ENCODE measurements around the gene NPTN.

The NPTN gene

GRCh38 chr15:73633111-73633990, at the start of gene NPTN:
TSS of gene NPTN (minus strand) at chr15:73633389. CDS start at chr15:73633215, 174 bp downstream.
- DNase-seq (ENCODE audit: low read depth), result peak; percentile 99

DNA sequence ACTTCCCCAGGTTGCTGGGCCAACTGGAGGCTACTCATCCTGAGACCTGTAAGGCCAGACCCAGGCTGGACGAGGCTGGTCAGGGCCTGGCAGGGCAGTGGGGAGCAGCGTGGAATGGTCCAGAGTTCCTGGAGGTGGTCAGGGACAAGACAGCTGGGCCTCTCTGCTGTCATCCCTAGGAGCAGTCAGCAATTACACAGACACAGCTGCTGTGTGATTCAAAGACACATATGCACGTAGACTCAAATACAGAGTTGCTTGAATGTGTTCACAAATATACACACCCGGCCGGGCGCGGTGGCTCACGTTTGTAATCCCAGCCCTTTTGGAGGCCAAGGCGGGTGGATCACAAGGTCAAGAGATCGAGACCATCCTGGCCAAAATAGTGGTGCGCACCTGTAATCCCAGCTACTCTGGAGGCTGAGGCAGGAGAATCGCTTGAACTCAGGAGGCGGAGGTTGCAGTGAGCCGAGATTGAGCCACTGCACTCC, 49.5 kb upstream of the NPTN start:
- no peak for DNase-seq (ENCODE audit: low read depth)

DNA sequence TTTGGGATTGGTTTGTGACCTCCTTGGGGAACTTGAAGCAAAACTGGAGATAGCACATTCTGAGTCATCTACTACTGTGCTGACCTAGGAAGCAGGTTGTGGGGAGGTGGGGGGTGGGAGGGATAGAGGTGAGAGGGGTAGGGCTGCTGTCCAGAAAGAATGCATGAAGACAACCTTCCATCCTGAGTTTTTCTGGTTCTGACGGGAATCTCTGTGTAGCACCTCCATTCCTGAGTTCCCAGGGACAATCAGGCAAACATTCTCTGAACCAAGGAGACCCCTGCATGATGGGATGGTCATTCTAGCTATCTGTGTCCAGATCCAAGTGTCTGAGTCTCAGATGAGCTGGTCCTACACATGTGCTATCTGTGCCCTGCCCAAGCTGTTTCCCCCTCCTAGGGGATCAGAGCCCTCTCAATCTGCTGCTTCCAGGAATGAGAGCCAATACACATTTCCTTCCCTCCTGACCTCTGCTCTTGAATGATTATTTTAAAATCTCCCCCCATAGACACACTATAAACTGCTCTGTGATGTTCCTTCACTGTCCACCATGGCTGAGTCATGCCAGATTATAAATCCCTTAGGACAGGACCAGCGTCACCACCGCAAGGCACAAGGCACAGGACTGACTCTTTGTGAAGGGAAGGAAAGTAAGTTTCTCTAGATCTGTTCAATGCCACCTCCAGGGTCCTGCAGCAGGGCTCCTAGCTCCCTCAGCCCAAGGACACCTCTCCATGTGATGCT, 48.8 kb upstream of the NPTN start:
- no peak for DNase-seq (ENCODE audit: low read depth)

DNA sequence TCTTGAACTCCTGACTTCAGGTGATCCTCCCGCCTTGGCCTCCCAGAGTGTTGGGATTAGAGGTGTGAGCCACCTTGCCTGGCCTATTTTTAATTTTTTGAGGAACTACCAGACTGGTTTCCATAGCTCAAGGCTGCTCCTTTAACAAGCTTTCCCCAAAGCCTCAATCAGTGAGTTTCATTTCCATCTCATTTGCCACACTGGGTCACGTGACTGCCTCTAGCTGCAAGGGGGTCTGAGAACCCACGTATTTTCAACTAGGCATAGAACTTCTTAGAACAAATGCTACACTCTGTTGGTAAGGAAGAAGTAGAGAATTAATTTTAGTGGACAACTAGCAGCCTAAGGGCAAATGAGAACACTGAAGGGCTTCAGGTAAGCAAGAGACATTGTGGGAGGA, 47.9 kb upstream of the NPTN start:
- no peak for DNase-seq (ENCODE audit: low read depth)

DNA sequence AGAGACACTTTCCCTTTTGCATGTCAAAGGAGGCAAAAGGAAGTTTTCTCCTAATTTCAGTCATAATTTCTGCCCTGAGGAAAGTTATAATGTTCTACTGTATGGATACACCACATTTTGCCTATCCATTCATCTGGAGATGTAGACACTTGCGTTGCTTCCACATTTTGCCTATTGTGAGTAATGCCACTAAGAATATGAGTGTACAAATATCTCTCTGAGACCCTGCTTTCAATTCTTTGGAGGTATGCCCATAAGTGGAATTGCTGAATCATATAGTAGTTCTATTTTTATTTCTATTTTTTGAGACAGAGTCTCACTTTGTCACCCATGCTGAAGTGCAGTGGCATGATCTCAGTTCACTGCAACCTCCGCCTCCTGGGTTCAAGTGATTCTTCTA, 47.4 kb upstream of the NPTN start:
- DNase-seq (ENCODE audit: low read depth), result no peak

- no peak for DNase-seq (ENCODE audit: low read depth)
Observed at GRCh38 chr15:73679964-73680363, 46.8 kb upstream of the NPTN start.

DNA sequence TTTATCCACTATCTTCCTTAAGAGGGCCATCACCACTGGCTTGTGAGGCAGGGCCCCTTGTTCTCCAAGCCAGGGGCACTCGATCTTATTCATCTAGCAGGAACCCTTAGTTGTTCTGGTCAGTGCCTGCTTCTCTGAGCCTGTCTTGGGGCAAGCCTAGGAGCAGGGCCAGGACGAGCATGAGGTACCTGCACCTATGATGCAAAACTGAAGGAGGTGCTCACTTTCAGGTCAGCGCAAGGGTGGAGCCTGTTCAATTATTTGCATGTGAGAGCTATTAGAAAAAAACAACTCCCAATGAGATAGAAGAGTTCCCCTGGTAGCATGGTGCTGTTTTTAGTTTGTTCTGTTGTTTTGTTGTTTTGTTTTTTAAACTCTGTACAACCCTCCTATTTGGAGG, 46.0 kb upstream of the NPTN start:
- no peak for DNase-seq (ENCODE audit: low read depth)

- no peak for DNase-seq (ENCODE audit: low read depth)
Observed at GRCh38 chr15:73678498-73678897, 45.3 kb upstream of the NPTN start.

GRCh38 chr15:73677733-73678132, 44.5 kb upstream of the NPTN start:
- no peak for DNase-seq (ENCODE audit: low read depth)

DNA sequence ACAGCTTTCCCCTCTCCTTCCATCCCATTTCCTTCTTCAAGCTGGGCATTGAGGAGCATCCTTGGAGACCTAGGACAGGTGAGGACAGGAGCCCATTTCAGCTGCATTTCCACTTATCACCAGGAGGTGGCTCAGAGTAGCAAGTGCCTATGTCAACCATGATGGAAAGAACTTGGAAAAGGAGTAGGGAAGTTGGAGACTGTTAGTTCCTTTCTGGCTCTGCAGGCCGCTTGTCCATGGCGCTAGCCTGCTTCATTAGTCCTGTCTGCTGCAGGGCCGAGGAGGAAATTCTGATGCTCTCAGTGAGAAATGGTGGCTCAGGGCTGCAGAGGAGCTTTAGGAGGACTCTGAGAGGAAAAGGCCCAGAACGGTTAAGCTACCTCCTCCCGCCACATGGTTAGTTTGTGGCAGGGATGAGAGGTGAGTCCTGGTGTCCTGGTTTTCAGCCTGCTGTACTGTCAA, 44.0 kb upstream of the NPTN start:
- DNase-seq (ENCODE audit: low read depth), result peak; percentile 60

GRCh38 chr15:73674587-73674986, 41.4 kb upstream of the NPTN start:
- no peak for DNase-seq (ENCODE audit: low read depth)

GRCh38 chr15:73660455-73660854, 27.3 kb upstream of the NPTN start:
- no peak for DNase-seq (ENCODE audit: low read depth)

DNA sequence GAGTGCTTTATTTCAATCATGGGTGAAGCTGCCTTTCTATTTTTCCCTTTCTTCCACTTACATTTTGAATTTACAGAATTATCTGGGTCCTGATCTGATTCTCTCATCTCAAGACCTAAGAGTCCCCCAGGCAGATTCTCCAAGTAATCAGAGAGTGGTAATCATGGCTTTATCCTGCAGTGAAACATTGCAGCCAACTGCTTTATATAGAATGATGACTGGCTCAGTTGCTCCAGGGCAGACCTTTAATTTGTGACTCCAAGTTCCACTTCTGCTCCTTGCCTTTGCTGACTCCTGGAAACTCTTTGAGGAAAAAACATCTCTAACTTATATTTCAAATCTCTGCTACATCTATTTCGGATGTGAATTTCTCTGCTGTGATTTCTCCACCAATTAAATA, 25.5 kb upstream of the NPTN start:
- DNase-seq (ENCODE audit: low read depth), result no peak

DNA sequence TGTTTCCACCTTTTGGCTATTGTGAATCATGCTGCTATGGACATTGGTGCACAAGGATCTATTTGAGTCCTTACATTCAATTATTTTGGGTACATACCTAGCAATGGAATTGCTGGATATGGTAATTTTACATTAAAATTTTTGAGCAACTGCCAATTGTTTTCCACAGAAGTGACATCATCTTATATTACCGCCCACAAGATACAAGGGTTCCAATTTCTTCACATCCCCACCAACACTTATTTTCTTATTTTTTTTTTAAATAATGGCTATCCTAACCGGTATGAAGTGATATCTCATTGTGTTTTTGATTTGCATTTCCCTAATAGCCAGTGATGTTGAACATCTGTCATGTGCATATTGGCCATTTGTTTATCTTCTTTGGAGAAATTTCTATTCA, 22.5 kb upstream of the NPTN start:
- DNase-seq (ENCODE audit: low read depth), result no peak

- no peak for DNase-seq (ENCODE audit: low read depth)
Observed at GRCh38 chr15:73654659-73655058, 21.5 kb upstream of the NPTN start.

DNA sequence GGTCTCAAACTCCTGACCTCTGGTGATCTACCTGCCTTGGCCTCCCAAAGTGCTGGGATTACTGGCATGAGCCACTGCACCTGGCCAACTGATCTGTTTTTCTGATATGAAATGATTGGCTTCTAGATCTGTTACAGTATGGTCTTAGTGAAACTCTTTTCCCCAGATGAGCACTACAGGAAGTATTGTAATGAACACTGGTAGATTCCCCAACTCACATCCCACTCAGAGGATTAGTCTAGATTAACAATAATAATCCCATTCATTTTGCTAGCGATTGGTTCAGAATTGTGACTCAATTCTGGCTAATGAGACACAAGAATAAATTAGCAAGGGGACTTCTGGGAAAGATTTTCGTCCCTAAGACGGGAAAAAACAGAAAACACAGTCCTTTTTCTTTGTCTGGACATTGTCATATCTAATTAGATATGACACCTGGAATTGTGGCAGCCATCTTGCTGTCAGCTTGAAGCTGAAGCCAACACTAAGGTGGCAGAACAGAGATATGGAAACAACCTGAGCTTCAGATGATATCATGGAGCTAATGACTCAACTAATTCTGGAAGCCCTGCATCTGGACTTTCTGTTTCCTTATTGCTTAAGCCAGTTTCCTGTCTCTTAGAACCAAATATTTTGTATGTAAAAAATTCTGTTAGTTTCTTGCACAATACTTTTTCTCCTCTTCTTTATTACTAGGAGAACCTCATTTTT, 17.4 kb upstream of the NPTN start:
- peak; percentile 91 for DNase-seq (ENCODE audit: low read depth)

DNA sequence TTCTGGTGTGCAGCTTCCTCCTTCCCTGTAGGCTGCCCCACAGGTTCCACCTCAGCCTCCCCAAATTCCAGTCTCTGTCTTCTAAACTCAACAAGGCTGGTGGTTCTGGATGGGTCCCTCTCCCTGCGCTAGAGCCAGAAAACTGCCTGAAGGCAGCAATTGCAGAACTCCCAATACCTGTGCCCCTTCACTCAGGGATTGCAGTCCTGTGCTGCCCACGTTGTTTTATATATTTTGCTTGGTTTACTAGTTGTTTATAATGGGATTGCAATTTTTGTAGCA, 14.8 kb upstream of the NPTN start:
- DNase-seq (ENCODE audit: low read depth), result no peak

GRCh38 chr15:73647259-73648013, 14.2 kb upstream of the NPTN start:
- peak; percentile 26 for DNase-seq (ENCODE audit: low read depth)

GRCh38 chr15:73639464-73639863, 6.3 kb upstream of the NPTN start:
- DNase-seq (ENCODE audit: low read depth), result peak; percentile 47

DNA sequence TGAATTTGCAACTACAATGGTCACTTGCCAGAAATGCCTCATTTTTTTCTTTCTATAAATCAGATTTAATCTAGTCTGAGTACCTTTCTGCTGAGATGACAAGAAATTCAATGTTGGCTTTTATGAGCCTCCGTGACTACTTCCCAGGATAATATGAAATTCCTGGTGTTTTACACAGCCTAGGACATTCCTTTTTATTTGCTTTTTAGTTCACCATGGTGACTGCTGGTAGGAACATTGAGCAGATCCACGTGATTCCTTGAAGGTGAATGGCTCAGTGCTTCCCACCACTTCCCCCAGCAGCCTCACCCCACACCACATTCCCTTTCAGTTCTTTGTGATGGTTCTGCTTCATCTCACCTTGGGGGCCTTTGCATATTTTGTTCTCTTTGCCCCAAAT, 4.3 kb upstream of the NPTN start:
- DNase-seq (ENCODE audit: low read depth), result no peak

DNA sequence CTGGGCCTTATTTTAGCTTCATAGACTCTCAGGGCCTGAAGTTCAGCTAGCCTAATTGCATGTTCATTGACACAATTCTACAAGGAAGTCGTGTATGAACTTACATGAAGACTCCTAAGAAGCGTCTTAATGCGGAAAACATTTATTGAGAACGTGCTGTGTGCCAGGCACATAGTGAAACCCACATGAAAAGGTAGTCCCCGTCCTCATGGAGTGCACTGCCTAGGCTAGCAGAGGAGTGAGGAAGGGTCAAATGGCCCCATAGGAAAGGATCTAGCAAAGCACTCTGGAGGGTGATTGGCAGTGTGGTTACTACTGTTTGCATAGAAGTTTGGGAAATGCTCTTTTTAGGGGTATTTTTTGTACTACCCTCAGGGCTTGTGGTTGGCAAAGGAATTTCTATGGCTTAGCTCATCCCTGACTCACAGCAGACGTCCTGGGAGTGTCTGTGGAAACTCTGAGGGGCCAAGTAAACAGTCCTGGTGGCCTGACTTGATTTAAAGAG, 854 bp upstream of the NPTN start:
- peak; percentile 97 for DNase-seq (ENCODE audit: low read depth)

DNA sequence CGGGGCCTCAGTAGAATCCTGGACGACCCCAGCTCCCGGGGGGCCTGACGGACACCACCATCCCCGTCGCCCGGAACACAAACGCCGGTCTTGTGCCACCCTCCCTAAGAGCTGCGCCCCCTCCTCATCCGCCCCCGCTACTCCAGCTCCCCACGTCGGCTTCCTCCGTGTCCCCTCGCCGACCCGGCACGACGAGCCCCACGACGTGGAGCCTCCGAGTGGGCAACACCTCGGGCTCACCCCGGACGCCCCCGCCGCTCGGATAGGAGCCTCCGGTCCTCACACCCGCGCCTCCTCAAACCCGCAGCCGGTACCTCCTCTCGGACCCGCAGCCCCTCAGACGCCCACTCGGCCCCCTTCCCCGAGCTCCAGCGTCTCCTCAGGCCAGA, 525 bp downstream of the NPTN start:
- DNase-seq (ENCODE audit: low read depth), result no peak
